NOMO-1 (cell line): ENCODE results near the gene SLX4IP.
A peak's percentile ranks its signal among the peaks of the same experiment; 100 is the strongest.

ENCODE experiments used
- DNase-seq, 2 experiments: peaks; one replicate each; lab custom pipeline; 2025; ENCODE audit not compliant: unreplicated experiment in 2 of 2; lab: John Stamatoyannopoulos, UW

SLX4IP gene

GRCh38 chr20:10619427-10619826 is 184.3 kb downstream of the SLX4IP start:
- no peak for DNase-seq

GRCh38 chr20:10621149-10621548 is 186.0 kb downstream of the SLX4IP start:
- DNase-seq: no peak

- DNase-seq: no peak
These were observed 187.7 kb downstream of the SLX4IP start for GRCh38 chr20:10622657-10623418.

- DNase-seq: no peak
These were observed 190.5 kb downstream of the SLX4IP start for GRCh38 chr20:10625641-10626040.

GRCh38 chr20:10626896-10627295 is 191.8 kb downstream of the SLX4IP start:
- DNase-seq: no peak

GRCh38 chr20:10629946-10630650 is 195.0 kb downstream of the SLX4IP start:
- DNase-seq: no peak

GRCh38 chr20:10631126-10631525 is 196.0 kb downstream of the SLX4IP start:
- no peak for DNase-seq

GRCh38 chr20:10632721-10633509 is 197.8 kb downstream of the SLX4IP start:
- no peak for DNase-seq

- DNase-seq: no peak
These were observed 198.6 kb downstream of the SLX4IP start for GRCh38 chr20:10633718-10634117.

GRCh38 chr20:10634211-10634610 is 199.1 kb downstream of the SLX4IP start:
- DNase-seq: no peak

- DNase-seq: peak; percentile 46 to 64
These were observed 199.7 kb downstream of the SLX4IP start for GRCh38 chr20:10634683-10635411.

- DNase-seq: peak; percentile 7 to 37
These were observed 200.5 kb downstream of the SLX4IP start for GRCh38 chr20:10635476-10636208.

- DNase-seq: no peak
These were observed 201.3 kb downstream of the SLX4IP start for GRCh38 chr20:10636326-10636818.

GRCh38 chr20:10637031-10637559 is 202.0 kb downstream of the SLX4IP start:
- no peak for DNase-seq

- no peak for DNase-seq
These were observed 202.5 kb downstream of the SLX4IP start for GRCh38 chr20:10637563-10637962.

GRCh38 chr20:10639077-10639736 is 204.1 kb downstream of the SLX4IP start:
- DNase-seq: no peak

- DNase-seq: no peak
These were observed 204.8 kb downstream of the SLX4IP start for GRCh38 chr20:10639737-10640556.

GRCh38 chr20:10640897-10641296 is 205.8 kb downstream of the SLX4IP start:
- no peak for DNase-seq
